ENCODE results near the gene SRRM4. TPM values are rescaled to one million over a fixed set of nuclear protein-coding genes. Genes with fewer than 3 reads are reported as not detected.

The SRRM4 gene
- total RNA-seq, 1 donor from 2014 or later, result not detected

DNA sequence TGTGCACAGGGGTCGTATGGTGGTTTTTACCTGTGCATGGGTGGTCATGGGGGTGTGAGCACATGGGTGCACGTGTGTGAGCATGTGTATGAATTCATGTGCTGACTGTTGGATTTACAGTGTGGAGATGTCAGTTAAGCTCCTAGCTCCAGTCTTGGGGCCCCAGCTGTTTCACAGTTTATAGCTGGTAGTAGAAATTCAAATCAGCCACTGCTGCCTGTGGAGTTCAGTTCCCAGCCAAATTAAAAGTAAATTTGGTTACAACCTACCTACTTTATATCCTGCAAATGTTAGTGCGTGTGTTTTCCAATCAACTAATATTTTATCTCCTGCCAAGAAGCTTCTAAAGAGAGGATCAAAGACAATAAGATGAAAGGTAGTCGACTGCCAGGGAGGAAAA is 141.4 kb downstream of the SRRM4 start:
- Histone ChIP-seq H3K27ac (no peak overlapping the region), H3K27me3 (ENCODE audit: low read depth) (no peaks in the 10 kb centered on the region), H3K4me1 (no peaks in the 10 kb centered on the region), H3K4me3 (no peak overlapping the region), H3K9me3 (no peaks in the 10 kb centered on the region), H3K36me3 (no peaks in the 10 kb centered on the region)
- TF ChIP-seq, protein P1, sequence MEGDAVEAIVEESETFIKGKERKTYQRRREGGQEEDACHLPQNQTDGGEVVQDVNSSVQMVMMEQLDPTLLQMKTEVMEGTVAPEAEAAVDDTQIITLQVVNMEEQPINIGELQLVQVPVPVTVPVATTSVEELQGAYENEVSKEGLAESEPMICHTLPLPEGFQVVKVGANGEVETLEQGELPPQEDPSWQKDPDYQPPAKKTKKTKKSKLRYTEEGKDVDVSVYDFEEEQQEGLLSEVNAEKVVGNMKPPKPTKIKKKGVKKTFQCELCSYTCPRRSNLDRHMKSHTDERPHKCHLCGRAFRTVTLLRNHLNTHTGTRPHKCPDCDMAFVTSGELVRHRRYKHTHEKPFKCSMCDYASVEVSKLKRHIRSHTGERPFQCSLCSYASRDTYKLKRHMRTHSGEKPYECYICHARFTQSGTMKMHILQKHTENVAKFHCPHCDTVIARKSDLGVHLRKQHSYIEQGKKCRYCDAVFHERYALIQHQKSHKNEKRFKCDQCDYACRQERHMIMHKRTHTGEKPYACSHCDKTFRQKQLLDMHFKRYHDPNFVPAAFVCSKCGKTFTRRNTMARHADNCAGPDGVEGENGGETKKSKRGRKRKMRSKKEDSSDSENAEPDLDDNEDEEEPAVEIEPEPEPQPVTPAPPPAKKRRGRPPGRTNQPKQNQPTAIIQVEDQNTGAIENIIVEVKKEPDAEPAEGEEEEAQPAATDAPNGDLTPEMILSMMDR (IDR thresholded peaks at IDR 0.05), result no peak
- no peak for ATAC-seq
- no peak for DNase-seq
- intact Hi-C loops (cut with DNase I), result no loop called here

DNA sequence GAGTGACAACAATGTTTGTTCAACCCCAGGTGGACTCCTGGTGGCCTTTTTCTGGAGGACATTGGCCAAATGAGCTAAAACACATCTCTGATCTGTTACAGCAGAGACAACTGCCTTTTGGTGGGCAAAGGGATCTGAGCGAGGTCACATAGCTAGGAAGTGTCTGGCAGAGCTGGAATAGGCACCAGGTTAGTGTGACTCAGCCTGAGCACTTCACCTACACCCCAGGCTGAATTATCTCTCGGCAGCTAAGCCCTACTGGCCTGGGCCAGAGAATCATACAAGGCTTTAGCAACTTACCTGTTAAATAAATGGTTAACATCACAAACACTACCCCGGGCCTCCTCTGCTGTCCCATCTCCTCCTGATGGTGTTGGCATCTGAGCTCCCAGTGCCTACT is 147.2 kb downstream of the SRRM4 start:
- DNase-seq (no peak), ATAC-seq (no peak)
- TF ChIP-seq, protein P1 (IDR thresholded peaks at IDR 0.05), result no peak
- H3K36me3 ChIP-seq, result no peaks in the 10 kb centered on the region
- intact Hi-C loops (cut with DNase I), result no loop called here
- no peak overlapping the region for H3K4me3 ChIP-seq
- H3K9me3 ChIP-seq, result no peaks in the 10 kb centered on the region
- H3K27ac ChIP-seq, result no peak overlapping the region
- no peaks in the 10 kb centered on the region for H3K4me1 ChIP-seq
- H3K27me3 ChIP-seq (ENCODE audit: low read depth), result no peaks in the 10 kb centered on the region

DNA sequence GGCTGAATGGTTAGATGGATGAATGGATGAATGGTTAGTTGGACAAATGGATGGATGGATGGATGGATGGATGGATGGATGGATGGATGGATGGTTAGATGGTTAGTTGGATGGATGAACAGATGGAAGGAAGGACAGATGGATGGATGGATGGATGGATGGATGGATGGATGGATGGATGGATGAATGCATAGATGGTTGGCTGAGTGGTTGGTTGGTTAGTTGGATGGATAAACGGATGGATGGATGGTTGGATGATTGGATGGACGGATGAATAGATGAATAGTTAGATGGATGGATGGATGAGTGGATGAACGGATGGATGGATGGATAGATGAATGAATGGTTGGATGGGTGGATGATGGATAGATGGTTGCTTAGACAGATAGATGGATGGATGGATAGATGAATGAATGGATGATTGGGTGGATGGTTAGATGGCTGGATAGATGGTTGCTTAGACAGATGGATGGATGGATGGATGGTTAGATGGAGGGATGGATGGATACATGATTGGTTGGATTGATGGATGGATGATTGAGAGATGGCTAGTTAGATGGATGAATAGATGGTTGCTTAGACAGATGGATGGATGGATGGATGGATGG is 148.6 kb downstream of the SRRM4 start:
- no peaks in the 10 kb centered on the region for H3K27me3 ChIP-seq (ENCODE audit: low read depth)
- no peaks in the 10 kb centered on the region for H3K4me1 ChIP-seq
- DNase-seq (no peak), ATAC-seq (no peak)
- H3K9me3 ChIP-seq, result no peaks in the 10 kb centered on the region
- TF ChIP-seq, protein P1 (IDR thresholded peaks at IDR 0.05), result no peak
- no peak overlapping the region for H3K4me3 ChIP-seq
- intact Hi-C loops (cut with DNase I), result no loop called here
- H3K36me3 ChIP-seq, result no peaks in the 10 kb centered on the region
- no peak overlapping the region for H3K27ac ChIP-seq

DNA sequence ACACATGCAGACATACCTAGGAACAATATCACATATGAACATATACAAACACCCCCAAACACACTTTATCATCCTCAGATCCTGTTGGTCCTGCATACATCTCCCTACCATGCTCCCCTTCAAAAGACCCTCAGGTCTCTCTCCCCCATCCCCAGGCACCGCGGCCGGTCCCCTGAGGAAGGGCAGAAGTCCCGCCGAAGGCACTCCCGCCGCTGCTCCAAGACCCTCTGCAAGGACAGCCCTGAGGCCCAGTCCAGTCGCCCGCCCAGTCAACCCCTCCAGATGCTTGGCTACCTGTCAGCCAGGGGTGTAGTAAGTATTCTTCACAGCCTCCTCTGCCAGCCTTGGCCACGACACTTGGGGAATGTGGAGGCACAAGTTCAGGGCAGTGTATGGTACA is 149.2 kb downstream of the SRRM4 start:
- TF ChIP-seq, protein P1 (IDR thresholded peaks at IDR 0.05), result no peak
- Histone ChIP-seq H3K9me3 (no peaks in the 10 kb centered on the region), H3K36me3 (no peaks in the 10 kb centered on the region), H3K27ac (no peak overlapping the region), H3K27me3 (ENCODE audit: low read depth) (no peaks in the 10 kb centered on the region), H3K4me1 (no peaks in the 10 kb centered on the region), H3K4me3 (no peak overlapping the region)
- intact Hi-C loops (cut with DNase I), result no loop called here
- no peak for DNase-seq
- ATAC-seq, result no peak

DNA sequence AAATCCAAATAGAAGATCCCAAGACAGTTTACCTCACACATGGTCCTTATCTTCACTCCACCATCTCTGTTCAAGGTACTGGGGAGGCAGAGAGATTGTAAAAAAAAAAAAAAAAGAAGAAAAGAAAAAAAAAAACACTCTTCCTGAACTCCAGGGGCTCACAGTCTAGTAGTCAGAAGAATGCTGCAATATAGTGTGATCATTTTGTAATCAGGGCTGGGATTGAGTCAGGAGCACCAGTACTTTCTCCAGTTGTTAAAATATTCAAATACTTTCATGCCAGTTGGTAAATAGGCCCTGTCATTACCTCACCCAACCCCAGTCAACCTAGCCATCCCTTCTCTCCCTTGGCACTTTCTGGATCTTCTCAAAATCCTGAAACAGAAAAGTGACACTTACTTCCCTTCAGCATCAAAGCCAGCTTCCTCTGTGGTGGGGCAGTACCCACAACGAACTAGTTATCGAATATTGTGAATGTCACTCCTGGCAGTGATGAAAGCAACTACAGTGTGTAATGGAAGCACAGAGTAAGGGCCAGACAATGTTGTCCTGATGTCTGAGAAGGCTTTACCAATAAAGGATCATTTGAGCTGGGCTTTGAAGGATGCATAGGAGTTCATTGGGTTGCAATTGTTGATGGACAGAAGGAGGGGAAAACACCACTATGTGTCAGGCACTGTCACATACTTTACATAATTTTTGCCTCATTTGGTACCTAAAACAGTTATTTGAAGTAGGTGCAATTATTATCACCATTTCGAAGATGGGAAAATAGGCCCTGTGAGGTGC is 153.1 kb downstream of the SRRM4 start:
- H3K27ac ChIP-seq, result no peak overlapping the region
- H3K36me3 ChIP-seq, result no peaks in the 10 kb centered on the region
- intact Hi-C loops (cut with DNase I), result no loop called here
- H3K4me3 ChIP-seq, result no peak overlapping the region
- ATAC-seq, result no peak
- H3K4me1 ChIP-seq, result no peaks in the 10 kb centered on the region
- no peaks in the 10 kb centered on the region for H3K9me3 ChIP-seq
- H3K27me3 ChIP-seq (ENCODE audit: low read depth), result no peaks in the 10 kb centered on the region
- no peak for DNase-seq
- TF ChIP-seq, protein P1 (IDR thresholded peaks at IDR 0.05), result no peak
